ENCODE data around the gene GRIK3.

Gene GRIK3

DNA sequence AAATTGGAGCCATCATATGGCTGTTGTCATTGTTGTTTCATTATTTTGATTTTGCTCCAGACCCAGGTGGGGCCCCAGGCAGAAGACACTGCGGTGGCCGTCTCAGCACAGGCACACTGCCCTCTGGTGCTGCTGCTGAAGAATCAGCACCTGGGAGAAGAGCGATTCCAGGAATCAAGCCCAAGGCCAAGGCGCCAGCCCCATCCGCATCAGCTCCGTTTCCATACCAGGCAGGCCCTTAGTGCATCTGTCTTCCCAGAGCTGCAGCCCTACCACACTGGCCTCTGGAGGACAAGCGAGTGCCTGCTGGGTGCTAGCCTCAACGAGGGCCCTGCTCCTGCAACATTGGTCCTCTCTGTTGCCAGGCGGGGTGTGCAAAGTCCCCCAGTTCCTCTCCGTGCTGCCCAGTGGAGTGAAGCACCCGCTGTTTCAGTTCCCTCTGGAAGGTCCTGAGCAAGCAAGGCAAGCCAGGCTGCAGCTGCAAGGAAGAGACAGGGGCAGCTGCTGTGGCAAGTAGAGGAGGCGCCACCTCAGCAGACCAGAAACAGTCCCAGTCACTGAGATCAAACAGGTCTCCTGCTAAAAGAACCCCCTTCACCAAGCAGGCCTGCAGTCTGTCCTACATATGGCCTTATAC is 5.2 kb downstream of the GRIK3 start:
- no peak for TF ChIP-seq CTCF (IDR thresholded peaks at IDR 0.05; ENCODE audit: low read depth, low read length, poor library complexity, severe bottlenecking)
- no peak for TF ChIP-seq EZH2phosphoT487 (IDR thresholded peaks at IDR 0.05; ENCODE audit: borderline replicate concordance, low read length)
- Histone ChIP-seq H3K9me2 (replicated peaks; ENCODE audit: control insufficient read depth, low read length) (no peaks in the 10 kb centered on the region), H3K36me3 (ENCODE audit: control insufficient read depth, low read length) (no peaks in the 10 kb centered on the region), H3K4me2 (ENCODE audit: low read length) (no peak overlapping the region), H3K27ac (ENCODE audit: low read depth, low read length) (no peak overlapping the region), H3K4me3 (ENCODE audit: low read length) (no peak overlapping the region), H3K9me3 (ENCODE audit: control insufficient read depth, insufficient read depth, low read length) (no peaks in the 10 kb centered on the region), H3F3A (ENCODE audit: control insufficient read depth, insufficient read depth) (no peaks in the 10 kb centered on the region), H4K20me1 (ENCODE audit: control insufficient read depth, insufficient read depth, low read depth, low read length) (no peaks in the 10 kb centered on the region), H3K4me1 (ENCODE audit: control insufficient read depth, low read length) (peaks cover 8% of the 10 kb centered on the region), H3K27me3 (ENCODE audit: control insufficient read depth, low read length) (peaks cover 9% of the 10 kb centered on the region), H3K79me2 (ENCODE audit: control insufficient read depth, low read length) (no peaks in the 10 kb centered on the region)

GRCh38 chr1:37021502-37021901 is 12.8 kb downstream of the GRIK3 start:
- Histone ChIP-seq H3F3A (ENCODE audit: control insufficient read depth, insufficient read depth) (no peaks in the 10 kb centered on the region), H3K36me3 (ENCODE audit: control insufficient read depth, low read length) (no peaks in the 10 kb centered on the region), H3K9me2 (replicated peaks; ENCODE audit: control insufficient read depth, low read length) (no peaks in the 10 kb centered on the region), H3K27ac (ENCODE audit: low read depth, low read length) (no peak overlapping the region), H3K4me1 (ENCODE audit: control insufficient read depth, low read length) (no peaks in the 10 kb centered on the region), H3K4me3 (ENCODE audit: low read length) (no peak overlapping the region), H3K9me3 (ENCODE audit: control insufficient read depth, insufficient read depth, low read length) (no peaks in the 10 kb centered on the region), H4K20me1 (ENCODE audit: control insufficient read depth, insufficient read depth, low read depth, low read length) (no peaks in the 10 kb centered on the region), H3K79me2 (ENCODE audit: control insufficient read depth, low read length) (no peaks in the 10 kb centered on the region), H3K27me3 (ENCODE audit: control insufficient read depth, low read length) (no peaks in the 10 kb centered on the region), H3K4me2 (ENCODE audit: low read length) (no peak overlapping the region)
- TF ChIP-seq CTCF (IDR thresholded peaks at IDR 0.05; ENCODE audit: low read depth, low read length, poor library complexity, severe bottlenecking) (no peak), EZH2phosphoT487 (IDR thresholded peaks at IDR 0.05; ENCODE audit: borderline replicate concordance, low read length) (no peak)

GRCh38 chr1:37020653-37021277 is 13.6 kb downstream of the GRIK3 start:
- Histone ChIP-seq H3K9me3 (ENCODE audit: control insufficient read depth, insufficient read depth, low read length) (no peaks in the 10 kb centered on the region), H3K4me3 (ENCODE audit: low read length) (no peak overlapping the region), H3F3A (ENCODE audit: control insufficient read depth, insufficient read depth) (no peaks in the 10 kb centered on the region), H3K4me1 (ENCODE audit: control insufficient read depth, low read length) (no peaks in the 10 kb centered on the region), H4K20me1 (ENCODE audit: control insufficient read depth, insufficient read depth, low read depth, low read length) (no peaks in the 10 kb centered on the region), H3K4me2 (ENCODE audit: low read length) (no peak overlapping the region), H3K27me3 (ENCODE audit: control insufficient read depth, low read length) (no peaks in the 10 kb centered on the region), H3K36me3 (ENCODE audit: control insufficient read depth, low read length) (no peaks in the 10 kb centered on the region), H3K79me2 (ENCODE audit: control insufficient read depth, low read length) (no peaks in the 10 kb centered on the region), H3K9me2 (replicated peaks; ENCODE audit: control insufficient read depth, low read length) (no peaks in the 10 kb centered on the region), H3K27ac (ENCODE audit: low read depth, low read length) (no peak overlapping the region)
- TF ChIP-seq EZH2phosphoT487 (IDR thresholded peaks at IDR 0.05; ENCODE audit: borderline replicate concordance, low read length) (no peak), CTCF (IDR thresholded peaks at IDR 0.05; ENCODE audit: low read depth, low read length, poor library complexity, severe bottlenecking) (peak; percentile 42)

All from DOHH2 (cell line).